K562 (cell line): ENCODE results near the gene PYY. TPM values are rescaled to one million over a fixed set of nuclear protein-coding genes. Genes with fewer than 3 reads are reported as not detected.

ENCODE experiments used
- ASH1L ChIP-seq: fragments of 450-650 bp; IDR thresholded peaks from 2 replicates; pipeline ENCODE4 v1.6.1; 2018; ENCODE audit warnings: borderline replicate concordance, mild to moderate bottlenecking, low read depth; ENCODE audit not compliant: partially characterized antibody
- CREM ChIP-seq: IDR thresholded peaks from 2 replicates; pipeline ENCODE4 v1.6.1; 2014; ENCODE audit warnings: antibody characterized with exemption, low read depth
- E2F8 ChIP-seq: fragments of 450-650 bp; IDR thresholded peaks from 2 replicates; pipeline ENCODE4 v1.7.1; 2018; ENCODE audit warnings: mild to moderate bottlenecking, low read depth; ENCODE audit not compliant: partially characterized antibody
- EWSR1 ChIP-seq: fragments of 450-650 bp; IDR thresholded peaks from 2 replicates; pipeline ENCODE4 v1.6.1; 2018; ENCODE audit warnings: borderline replicate concordance, mild to moderate bottlenecking, low read depth, moderate library complexity; ENCODE audit not compliant: partially characterized antibody
- EZH2 ChIP-seq: IDR thresholded peaks from 2 replicates; pipeline ENCODE4 v1.6.1; 2012; ENCODE audit warnings: low read depth, mild to moderate bottlenecking, inconsistent platforms, low read length, borderline replicate concordance
- HIVEP1 ChIP-seq: fragments of 250-450 bp; sonication (Bioruptor Pico); IDR thresholded peaks from 2 replicates; pipeline ENCODE4 v1.4.0; 2020; ENCODE audit warnings: mild to moderate bottlenecking
- ILK ChIP-seq: fragments of 450-650 bp; IDR thresholded peaks from 2 replicates; pipeline ENCODE4 v1.6.1; 2016; ENCODE audit warnings: missing genetic modification characterization, low read depth, mild to moderate bottlenecking, missing compliant biosample characterization, moderate library complexity, borderline replicate concordance
- KDM2B ChIP-seq: fragments of 250-450 bp; sonication (Bioruptor Pico); IDR thresholded peaks from 2 replicates; pipeline ENCODE4 v1.8.0; 2021; ENCODE audit warnings: mild to moderate bottlenecking, moderate library complexity
- MAX ChIP-seq: sonication (generic); formaldehyde crosslinking; IDR thresholded peaks from 2 replicates; pipeline ENCODE4 v1.9.0; 2022; ENCODE audit warnings: mild to moderate bottlenecking, missing genetic modification reagents
- NCOA4 ChIP-seq: fragments of 450-650 bp; IDR thresholded peaks from 2 replicates; pipeline ENCODE4 v1.6.1; 2018; ENCODE audit warnings: mild to moderate bottlenecking; ENCODE audit not compliant: partially characterized antibody
- RCOR1 ChIP-seq, 2 experiments: IDR thresholded peaks; 2 replicates each; pipeline ENCODE4 v1.6.1; 2012; ENCODE audit warnings: low read depth in 2 of 2, low read length in 2 of 2, borderline replicate concordance in 1 of 2, improper control_type of control experiment in 1 of 2
- SLC30A9 ChIP-seq: fragments of 250-450 bp; sonication (Bioruptor Pico); IDR thresholded peaks from 2 replicates; pipeline ENCODE4 v1.8.0; 2022; ENCODE audit warnings: mild to moderate bottlenecking, moderate library complexity
- SNAPC5 ChIP-seq: fragments of 250-450 bp; sonication (Bioruptor Pico); IDR thresholded peaks from 2 replicates; pipeline ENCODE4 v1.8.0; 2021; ENCODE audit warnings: moderate library complexity, mild to moderate bottlenecking, inconsistent platforms
- TOE1 ChIP-seq, 2 experiments: fragments of 450-650 bp in 1 of 2; sonication (generic) in 1 of 2; formaldehyde crosslinking in 1 of 2; IDR thresholded peaks; 2 replicates each; pipeline versions ENCODE4 v1.7.1 to v1.8.0; 2016 to 2022; ENCODE audit warnings: borderline replicate concordance in 2 of 2, mild to moderate bottlenecking in 2 of 2, antibody characterized with exemption in 1 of 2, inconsistent platforms in 1 of 2, low read depth in 1 of 2, missing genetic modification reagents in 1 of 2, moderate library complexity in 1 of 2
- ZNF644 ChIP-seq: fragments of 200-800 bp; sonication (Bioruptor generic); IDR thresholded peaks from 2 replicates; pipeline ENCODE4 v1.6.1; 2016; ENCODE audit warnings: low read depth, missing genetic modification characterization, missing compliant biosample characterization
- ZNF766 ChIP-seq: fragments of 200-800 bp; sonication (Bioruptor generic); conservative IDR thresholded peaks from 2 replicates; pipeline ENCODE4 v1.6.1; 2016; ENCODE audit warnings: missing genetic modification characterization, missing compliant biosample characterization
- polyA plus RNA-seq, 8 experiments: library from polyadenylated mRNA; depleted of rRNA in 4 of 8; stranded (reverse) in 5 of 8; unstranded in 3 of 8; fragments of >200 nt; fragmentation: Nextera tagmentation in 2 of 8; fragmentation: Illumina TruSeq in 1 of 8; extraction: Ambion mirVana in 2 of 8; extraction: Trizol in 1 of 8; gene quantifications; 2 replicates each; pipeline versions ENCODE4 v1.2.1 to v1.2.3, GENCODE V29; 2011 to 2014; ENCODE audit warnings: inconsistent platforms in 1 of 8, missing spikeins in 1 of 8
- total RNA-seq, 7 experiments: library from RNA; depleted of rRNA in 6 of 7; stranded (reverse); fragments of >200 nt in 6 of 7; fragmentation: Illumina TruSeq in 2 of 7; extraction: Trizol in 2 of 7; gene quantifications; 2 replicates each; pipeline versions ENCODE4 v1.2.1 to v1.2.3, GENCODE V29; 2011 to 2021; ENCODE audit warnings: low replicate concordance in 1 of 7
- TF ChIP-seq, protein P1 (sequence below): fragments of 250-450 bp; sonication (Bioruptor Pico); IDR thresholded peaks from 2 replicates; pipeline ENCODE4 v1.8.0; 2021; ENCODE audit warnings: mild to moderate bottlenecking, moderate library complexity

The PYY gene
- total and polyA plus RNA-seq, 9 of the 15 experiments (the other 6 are each of a cell fraction or from before 2014, with no cell fraction given), result not detected

GRCh38 chr17:43905985-43906852, 47.5 kb downstream of the PYY start (continued):
- TF ChIP-seq TOE1 (IDR thresholded peaks at IDR 0.05; ENCODE audit: borderline replicate concordance), result 0 out of 2 replicates have a peak, but pooled peaks have one; percentile 20
- TF ChIP-seq TOE1 (CRISPR knock-in tag; IDR thresholded peaks at IDR 0.05; ENCODE audit: borderline replicate concordance, low read depth), result no peak
- 0 out of 2 replicates have a peak, but pooled peaks have one; percentile 5 for TF ChIP-seq MAX
- TF ChIP-seq CREM, result 0 out of 2 replicates have a peak, but pooled peaks have one; percentile 33
- TF ChIP-seq, protein P1, sequence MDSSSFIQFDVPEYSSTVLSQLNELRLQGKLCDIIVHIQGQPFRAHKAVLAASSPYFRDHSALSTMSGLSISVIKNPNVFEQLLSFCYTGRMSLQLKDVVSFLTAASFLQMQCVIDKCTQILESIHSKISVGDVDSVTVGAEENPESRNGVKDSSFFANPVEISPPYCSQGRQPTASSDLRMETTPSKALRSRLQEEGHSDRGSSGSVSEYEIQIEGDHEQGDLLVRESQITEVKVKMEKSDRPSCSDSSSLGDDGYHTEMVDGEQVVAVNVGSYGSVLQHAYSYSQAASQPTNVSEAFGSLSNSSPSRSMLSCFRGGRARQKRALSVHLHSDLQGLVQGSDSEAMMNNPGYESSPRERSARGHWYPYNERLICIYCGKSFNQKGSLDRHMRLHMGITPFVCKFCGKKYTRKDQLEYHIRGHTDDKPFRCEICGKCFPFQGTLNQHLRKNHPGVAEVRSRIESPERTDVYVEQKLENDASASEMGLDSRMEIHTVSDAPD, result no peak
- no peak for TF ChIP-seq RCOR1 (IDR thresholded peaks at IDR 0.05; ENCODE audit: borderline replicate concordance in 1 of 2, low read depth in 2 of 2, low read length in 2 of 2)
- TF ChIP-seq E2F8, result no peak
- no peak for TF ChIP-seq SLC30A9
- TF ChIP-seq ZNF766 (CRISPR knock-in tag), result peak; percentile 86
- TF ChIP-seq EZH2, result peak; percentile 68; the same call in 1 of the 2 replicates
- TF ChIP-seq SNAPC5, result no peak
- TF ChIP-seq ZNF644, result no peak
- no peak for TF ChIP-seq KDM2B (CRISPR knock-in tag)
- no peak for TF ChIP-seq HIVEP1 (CRISPR knock-in tag)
- TF ChIP-seq ILK (tag), result no peak
- TF ChIP-seq NCOA4, result no peak
- TF ChIP-seq EWSR1, result no peak
- no peak for TF ChIP-seq ASH1L
